Activated T-cell treated with anti-CD3 and anti-CD28 coated beads for 24 hours (primary cell): Measurements from ENCODE around the gene MBOAT1.

Experiments used
- DNase-seq: peaks from one replicate; pipeline ENCODE4 v3.0.0-alpha.2; 2020; ENCODE audit warnings: low read depth

The MBOAT1 gene

DNA sequence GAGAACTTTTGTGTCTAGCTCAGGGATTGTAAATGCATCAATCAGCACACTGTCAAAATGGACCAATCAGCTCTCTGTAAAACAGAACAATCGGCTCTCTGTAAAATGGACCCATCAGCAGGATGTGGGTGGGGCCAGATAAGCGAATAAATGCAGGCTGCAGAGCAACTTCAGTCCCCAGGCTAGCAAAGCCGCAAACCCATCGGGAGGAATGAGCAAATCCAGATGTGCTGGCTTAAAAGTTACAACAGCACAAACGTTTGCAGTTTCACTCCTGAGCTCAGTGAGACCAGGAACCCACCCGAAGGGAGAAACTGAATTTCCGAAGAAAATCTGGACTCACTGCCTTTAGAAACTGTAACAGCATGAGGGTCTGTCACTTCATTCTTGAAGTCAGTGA is 21.9 kb upstream of the MBOAT1 start:
- DNase-seq = no peak

DNA sequence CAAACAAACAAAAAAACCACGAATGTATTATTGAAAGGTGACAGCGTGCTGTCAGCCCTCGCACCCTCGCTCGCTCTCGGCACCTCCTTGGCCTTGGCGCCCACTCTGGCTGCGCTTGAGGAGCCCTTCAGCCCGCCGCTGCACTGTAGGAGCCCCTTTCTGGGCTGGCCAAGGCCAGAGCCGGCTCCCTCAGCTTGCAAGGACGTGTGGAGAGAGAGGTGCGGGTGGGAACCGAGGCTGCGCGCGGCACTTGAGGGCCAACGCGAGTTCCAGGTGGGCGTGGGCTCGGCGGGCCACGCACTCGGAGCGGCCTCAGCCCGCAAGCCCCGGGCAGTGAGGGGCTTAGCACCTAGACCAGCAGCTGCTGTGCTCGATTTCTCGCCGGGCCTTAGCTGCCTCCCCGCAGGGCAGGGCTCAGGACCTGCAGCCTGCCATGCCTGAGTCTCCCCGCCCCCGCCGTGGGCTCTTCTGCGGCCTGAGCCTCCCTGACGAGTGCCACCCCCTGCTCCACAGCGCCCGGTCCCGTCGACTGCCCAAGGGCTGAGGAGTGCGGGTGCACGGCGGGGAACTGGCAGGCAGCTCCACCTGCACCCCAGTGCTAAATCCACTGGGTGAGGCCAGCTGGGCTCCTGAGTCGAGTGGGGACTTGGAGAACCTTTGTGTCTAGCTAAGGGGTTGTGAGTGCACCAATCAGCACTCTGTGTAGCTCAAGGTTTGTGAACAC is 20.9 kb upstream of the MBOAT1 start:
- DNase-seq = no peak

DNA sequence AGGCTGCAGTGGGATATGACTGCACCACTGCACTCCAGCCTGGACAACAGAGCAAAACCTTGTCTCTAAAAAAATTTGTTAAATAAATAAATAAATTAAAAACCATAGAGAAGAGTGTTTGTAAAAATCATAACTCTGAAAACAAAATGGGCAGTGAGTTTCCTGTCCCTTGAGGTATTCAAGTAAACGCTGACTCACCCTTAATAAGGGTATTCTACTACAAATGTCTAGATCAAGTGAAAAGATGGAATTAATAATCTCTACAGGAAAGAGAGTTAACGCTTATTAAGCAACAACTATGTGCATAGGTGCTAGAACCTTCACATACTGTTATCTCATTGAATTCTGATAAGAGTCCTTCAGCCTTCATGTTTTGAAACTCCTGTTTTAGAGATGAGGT is 19.9 kb upstream of the MBOAT1 start:
- no peak for DNase-seq

DNA sequence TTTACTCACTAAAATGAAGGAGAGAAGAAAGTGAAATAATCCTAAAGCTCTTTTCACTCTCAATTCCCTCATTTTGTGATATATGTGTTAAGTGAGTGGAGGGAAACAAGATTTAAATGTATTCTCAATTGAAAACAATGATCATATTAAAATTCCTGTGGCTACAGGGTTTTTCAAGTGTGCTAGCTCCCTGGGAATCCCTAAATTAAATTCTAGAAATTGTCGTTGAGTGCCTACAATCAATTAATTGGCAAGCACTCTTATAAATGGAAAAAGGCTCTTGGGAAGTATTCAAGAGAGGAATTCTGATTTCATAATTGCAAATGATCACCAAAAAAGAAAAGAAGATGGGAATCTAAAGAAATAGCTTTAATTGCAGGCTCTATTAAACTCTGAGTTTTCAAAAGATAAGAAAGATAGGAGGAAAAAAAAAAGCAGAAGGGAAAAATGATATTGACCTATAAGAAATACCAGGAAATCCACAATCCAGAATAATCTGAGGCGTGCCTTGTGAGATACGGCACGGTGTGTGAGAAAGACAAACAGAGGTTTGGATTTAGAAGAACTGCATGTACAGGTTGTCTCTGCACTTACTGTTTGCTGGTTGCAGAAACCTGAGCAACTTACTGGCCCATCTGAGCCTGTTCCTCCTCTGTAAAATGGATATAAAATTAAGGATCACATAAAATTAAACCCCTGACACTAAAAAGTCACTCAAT is 18.3 kb upstream of the MBOAT1 start:
- DNase-seq = no peak

DNA sequence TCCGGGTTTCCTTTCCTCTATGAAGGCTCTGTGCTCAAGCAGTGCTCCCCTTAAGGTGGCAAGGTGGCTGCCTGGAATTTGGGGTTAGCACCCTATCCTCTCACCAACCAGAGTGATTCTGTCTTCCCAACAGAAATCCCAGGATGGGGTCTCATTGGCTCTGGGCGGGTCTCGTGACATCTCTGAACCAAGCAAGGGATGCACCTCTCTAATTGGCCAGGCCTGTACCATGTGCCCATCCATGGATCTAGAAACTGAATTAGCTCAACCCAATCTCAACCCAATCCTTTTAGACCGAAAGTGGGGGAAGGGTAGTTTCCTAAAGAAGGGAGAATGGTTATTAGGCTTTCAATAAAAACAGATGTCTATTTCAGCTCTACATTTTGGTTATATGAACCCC is 17.6 kb upstream of the MBOAT1 start:
- DNase-seq = no peak

DNA sequence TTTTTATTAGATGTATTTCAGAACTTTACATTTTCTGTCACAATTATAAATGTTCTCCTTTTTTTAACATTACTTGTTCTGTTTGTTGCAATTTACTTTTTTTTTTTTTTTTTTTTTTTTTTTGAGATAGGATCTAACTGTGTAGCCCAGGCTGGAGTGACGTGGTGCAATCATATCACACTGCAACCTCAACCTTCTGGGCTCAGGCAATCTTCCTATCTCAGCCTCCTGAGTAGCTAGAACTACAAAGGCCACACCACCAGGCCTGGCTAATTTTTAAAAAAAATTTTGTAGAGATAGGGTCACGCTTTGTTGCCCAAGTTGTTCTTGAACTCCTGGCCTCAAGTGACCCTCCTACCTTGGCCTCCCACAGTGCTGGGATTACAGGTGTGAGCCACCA is 15.1 kb upstream of the MBOAT1 start:
- DNase-seq = no peak

DNA sequence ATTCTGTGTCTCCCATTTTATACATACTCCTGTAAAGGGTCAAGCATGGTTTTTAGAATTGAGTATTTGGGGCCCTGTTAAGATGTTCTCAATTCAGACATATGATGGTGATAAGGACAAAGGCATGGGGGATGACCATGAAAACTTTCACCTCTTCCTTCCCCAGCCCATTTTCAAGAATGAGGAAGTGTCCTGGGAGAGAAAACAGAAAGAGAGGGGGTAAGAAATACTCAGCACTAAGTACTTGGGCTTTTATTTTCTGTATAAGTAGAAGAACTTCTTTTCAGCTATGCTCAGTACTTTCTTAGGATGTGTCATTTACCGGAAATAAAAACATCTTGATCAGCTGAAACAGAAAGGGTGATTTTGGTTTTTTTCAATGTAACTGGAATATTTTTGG is 10.9 kb upstream of the MBOAT1 start:
- DNase-seq = no peak

DNA sequence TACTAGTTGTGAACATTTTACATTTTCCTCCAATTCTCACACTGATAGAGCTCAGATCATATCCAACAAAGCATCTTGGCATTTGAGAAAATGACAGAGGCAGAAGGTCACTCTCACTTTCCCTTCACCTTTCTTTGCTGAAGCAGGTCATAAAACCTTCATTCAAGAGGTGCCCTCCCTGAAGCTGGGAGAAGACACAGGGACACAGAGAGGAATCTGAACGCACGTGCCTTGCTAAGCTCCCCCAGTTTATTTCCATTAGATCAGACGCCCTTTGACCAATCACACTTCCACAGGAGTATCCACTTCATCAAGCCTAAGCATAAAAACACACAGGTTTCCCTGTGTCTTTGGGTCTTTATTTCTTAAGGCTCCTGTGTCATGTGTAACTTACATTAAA is 9.2 kb upstream of the MBOAT1 start:
- no peak for DNase-seq

DNA sequence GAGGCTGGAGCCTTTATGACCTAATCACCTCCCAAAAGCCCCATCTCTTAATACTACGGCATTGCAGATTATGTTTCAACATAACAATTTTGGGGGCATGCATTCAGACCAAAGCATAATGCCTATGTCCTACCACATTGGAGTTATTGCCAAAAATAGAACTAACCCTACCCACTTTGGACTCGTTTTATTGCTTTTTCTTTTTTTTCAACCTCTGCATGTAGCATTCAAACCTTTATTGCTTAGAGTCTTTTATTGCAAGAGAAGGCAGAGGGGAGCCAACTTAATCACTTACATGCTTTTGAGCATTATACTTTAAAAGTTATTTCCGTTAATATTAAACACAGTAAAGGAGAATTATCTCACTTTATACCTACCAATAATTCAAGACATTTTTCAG is 8.1 kb upstream of the MBOAT1 start:
- no peak for DNase-seq

DNA sequence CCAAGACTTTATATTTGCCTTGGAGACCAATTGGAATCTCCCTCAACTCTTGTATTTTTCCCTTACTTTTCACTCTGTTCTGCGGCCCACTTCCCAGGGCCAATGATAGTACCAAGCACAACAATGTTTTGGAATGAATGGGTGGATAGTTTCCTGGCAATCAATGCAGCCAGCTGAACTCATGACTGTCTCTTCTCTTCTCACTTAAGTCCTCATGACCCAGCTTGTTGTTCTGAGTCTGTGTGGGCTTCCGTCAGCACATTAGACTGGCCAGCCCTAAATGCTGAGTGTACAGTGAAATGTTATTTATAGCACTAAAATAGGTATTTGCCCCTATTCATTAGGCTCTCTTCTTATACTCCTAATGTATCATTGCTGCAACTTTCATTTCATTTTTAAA is 5.6 kb upstream of the MBOAT1 start:
- DNase-seq = no peak

DNA sequence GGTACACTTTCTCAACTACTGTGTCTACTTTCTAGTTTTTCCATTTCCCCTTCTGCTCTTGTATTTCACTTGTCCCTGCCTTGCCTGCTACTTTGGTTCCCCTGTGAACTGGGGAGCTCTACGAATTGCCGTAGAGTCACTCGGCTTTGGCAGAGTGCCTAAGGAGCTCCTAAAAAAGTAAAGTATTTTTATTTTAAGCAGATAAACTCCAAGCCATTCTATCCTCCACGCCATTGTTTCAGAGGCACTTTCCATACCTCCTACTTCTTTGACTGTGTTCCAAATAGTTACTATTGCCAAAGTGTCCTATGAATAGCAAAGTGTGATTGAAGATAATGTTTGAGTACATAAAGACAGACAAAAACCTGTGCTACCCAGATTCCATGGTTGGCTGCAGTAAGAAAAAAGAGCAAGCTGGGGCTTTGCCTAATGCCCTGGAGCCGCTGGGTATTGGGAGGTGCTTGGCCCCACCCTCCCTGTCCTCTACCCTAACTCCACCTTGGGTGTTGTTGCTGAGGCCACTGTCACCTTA is 5.1 kb upstream of the MBOAT1 start:
- no peak for DNase-seq

DNA sequence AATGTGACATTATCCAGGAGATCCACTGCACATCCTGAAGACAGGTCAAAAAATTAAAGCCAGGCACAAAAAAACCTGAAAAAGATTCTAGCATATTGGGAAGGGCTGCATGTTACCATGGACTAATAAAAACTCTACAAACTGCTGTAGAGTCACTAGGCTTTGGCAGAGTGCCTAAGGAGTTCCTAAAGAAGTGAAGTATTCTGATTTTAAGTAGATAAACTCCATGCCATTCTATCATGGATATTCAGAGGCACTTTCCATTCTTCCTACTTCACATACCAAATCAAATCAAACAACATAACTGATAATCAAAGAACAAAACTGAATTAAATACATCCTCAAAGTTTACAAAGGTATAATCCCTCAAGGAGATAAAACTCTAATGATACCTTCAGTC is 3.0 kb upstream of the MBOAT1 start:
- no peak for DNase-seq

DNA sequence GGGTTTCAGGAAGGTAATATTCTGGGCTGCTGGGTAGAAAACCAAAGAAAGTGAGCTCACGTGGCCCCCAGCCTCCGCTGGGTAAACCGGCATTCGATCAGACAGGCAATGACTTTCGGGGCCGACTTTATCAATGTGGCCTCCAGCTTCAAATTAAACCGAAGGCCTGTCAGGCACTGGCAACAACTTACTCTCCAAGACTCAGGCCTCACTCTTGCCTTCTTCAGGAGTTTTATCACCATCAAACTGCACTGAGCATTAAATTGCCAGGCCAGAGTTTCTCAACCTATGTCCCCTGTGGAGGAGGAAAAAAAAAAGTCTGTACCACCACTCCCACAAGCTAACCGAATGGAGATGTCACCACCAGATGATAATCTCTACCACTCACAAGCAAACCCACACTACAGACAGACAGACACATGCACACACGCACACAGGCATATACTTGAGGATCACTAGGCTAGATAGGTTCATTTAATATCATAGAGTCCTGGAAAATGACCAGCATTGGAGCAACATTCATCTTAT is 1.1 kb upstream of the MBOAT1 start:
- no peak for DNase-seq

DNA sequence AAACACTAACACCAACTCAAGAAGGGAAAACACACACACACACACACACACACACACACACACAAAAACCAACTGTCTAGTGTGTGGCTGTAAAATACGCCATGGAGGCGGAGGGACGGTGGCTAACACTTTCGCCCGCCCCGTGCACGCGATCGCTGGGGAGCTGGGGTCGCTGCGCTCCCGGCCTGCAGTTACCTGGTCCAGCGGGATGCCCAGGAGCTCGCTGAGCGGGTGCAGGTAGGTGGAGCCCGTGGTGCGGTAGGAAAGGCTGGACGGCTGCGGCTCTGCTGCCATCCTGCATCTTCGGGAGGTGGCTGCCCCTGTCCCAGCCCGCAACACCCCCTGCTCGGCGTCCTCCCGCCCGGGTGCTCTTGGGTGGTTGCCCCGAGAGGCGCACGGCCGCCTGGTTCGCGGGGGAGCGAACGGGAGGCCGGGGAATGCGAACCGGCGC is 303 bp downstream of the MBOAT1 start:
- no peak for DNase-seq

DNA sequence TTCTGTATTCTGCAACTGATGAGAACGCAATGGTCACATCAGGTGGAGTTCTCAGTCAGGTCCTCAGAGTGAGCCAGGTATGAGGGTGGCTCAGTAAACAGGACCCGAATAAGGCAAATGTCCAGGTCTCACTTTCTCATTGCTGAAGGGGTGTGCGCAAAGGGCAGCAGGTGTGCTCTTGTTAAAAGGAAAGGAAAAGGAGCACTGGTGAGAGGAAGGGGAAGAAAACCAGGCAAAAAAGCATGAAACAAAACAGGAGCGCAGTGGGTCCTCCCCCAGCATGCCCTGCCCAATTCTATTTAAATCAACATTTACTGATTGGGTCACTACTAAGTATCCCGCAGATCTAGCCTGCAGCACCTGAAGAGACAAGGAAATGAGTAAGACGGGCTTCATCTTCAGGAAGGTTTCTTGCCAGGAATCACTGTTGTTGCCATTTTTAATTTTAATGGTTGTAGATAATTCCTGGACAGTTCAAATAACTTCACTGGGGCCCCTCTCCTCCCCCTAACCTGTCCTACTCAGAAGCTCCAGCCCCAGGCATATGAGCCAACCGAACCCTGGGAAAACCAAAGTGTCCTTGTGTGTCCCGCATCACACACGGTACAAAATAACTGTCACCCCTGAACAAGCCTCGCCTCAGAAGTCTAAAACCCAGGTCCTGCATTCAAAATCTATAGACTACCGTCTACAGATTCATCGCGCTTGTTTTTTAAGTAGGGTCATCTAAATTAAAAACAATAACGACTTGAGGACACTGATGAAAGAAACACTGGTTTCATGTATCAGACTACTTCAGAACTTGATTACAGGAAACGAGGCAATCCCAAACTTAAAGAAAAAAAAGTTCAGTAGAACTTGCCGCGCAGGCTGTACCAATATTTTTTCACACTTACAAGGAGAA is 980 bp downstream of the MBOAT1 start:
- no peak for DNase-seq

DNA sequence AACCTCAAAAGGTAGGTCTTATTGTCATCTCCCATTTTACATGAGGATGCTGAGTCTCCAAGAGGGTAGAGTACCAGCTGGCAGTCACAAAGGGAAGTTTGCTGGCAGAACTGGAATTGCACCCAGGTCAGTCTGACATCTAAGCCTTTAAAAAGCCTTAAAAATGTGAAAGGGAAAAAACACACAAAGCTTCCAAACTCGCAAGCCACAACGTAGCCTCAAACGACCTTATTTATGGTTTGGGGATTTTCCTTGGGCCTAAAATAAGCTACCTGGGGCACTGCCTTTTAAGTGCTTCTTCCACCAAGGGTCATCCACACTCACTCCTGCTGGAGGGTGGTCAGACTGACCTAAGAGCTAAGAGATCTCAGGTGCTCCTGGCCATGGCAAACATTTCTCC is 2.1 kb downstream of the MBOAT1 start:
- no peak for DNase-seq

DNA sequence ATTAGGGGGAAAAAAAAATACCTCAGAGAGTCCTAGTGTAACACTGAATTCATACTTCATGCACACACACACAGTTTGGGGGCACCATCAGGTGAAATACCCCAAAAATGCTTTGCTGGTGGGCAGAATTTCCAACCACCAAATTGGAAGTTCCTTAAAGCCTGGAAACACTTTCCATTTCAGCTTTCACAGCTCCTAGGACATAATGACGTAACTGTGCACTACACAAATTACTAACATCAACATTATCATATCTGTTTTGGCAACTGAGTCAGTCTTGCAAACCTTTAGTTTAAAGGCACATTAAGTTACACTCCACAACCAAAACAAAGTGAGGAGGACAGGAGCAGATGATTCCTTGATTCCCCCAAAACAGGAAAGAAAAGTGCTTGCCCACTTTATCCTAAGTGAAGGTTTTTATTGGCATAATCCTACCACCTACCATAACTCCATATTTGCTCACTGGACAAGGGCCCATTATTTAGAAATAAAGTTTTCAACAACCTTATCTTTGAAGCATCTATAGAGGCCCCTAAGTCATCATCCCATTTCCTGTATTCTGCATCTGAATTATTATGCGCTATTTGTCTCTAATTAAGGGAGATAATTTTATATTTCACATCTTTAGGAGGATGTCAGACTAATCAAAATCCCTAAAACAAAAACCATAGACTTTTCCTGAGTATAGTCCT is 3.4 kb downstream of the MBOAT1 start:
- no peak for DNase-seq

DNA sequence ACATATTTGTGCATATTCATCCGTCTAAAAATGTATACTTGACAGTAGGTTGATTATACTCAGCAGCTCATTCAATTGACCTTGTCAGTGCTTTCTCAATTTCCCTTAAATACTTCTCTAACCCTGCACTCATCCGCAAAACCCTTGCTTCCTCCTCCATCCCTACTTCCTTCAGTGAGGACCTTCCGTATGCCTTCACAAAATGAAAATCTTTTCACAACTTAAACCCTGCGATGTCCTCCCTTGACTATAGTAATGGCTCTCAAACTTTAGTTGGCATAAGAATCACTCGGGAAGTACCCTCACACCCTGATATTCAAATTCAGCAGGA is 5.2 kb downstream of the MBOAT1 start:
- no peak for DNase-seq

DNA sequence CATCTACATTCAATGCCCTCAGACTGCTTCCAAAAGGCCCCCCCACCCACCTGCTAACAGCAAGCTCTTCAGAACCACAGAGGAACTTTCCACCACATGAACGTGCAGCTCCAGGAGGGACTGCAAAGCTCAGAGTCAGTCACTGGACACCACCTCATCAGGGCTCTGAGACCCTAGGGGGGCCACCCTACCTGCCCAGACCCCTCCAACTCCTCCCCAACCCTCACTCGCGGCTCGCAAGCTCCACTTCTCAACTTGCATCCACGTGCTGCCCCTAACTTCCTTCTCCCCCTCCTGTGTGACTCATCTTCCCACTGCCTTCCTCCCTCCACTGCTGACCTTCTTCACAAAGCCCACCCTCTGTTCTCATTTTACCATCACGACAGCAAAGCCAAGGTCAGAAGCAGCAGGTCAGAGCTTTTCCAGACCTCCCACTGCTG is 6.5 kb downstream of the MBOAT1 start:
- DNase-seq = no peak

DNA sequence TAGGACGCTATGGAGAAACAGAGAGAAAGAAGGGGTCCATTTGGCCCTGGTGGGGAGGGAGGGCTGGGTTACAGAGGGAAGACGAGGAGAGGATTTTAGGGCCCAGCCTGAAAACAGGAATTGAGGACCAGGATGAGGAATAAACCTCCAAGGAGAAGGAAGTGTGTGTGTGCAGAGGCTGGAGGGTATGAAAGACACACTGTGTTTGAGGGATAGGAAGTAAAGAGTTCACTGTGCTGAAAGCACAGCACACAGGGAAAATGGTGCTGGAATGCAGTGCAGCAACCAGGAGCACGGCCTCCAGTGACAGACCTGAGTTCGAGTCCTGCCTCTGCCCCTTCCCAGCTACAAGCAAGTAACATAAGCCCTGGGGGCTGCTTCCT is 7.8 kb downstream of the MBOAT1 start:
- DNase-seq = no peak

DNA sequence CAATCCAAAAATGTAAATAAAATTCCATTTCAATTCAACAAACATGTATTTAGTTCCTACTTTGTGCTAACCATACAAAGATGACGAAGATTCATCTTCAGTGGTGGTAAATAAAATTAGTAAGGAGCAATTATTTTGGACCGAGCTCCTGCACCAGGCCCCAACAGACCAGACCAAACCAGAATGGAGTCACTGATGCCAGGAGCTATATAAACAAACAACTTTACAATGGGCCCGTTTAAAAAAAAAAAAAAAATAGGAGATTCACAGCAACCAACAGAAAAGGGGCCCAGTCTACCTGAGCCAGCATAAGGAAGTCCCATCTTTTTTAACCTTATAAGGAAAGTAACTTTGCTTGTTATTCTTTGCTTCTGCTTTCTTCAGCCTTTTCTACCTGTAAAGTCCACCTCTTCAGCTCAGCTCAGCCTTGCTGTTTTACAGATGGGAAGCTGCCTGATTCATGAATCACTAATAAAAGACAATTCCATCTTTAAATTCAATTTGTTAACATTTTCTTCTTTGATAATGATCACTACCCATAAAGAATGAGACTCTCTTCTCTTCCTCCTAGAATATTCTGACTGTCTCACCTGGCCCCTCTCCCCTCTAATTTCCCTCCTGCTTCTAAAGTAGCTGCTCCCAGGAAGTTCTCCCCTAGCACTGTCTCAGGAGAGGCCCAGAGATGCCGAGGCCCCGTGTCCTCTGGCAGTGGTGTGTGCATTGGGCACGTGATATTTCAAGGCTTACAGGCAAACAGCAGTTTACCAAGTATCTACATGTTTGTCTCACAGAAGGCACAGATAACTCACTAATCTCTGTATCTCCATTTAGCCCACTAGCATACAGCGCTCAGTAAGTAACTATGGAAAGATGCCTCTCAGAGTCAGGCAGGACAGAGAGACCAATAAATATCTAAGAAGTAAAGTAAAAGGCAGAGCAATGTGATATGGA is 8.4 kb downstream of the MBOAT1 start:
- no peak for DNase-seq
